Measurements from ENCODE around the gene LCP1. TPM values are rescaled to one million over a fixed set of nuclear protein-coding genes. Genes with fewer than 3 reads are reported as not detected.

Gene LCP1
- total and polyA plus RNA-seq, 2 of the 13 experiments (the other 11 are each of a cell fraction or from before 2014, with no cell fraction given), result 1.6 TPM

GRCh38 chr13:46109451-46109850 is 72.5 kb downstream of the LCP1 start (continued):
- TF ChIP-seq ZNF546 (CRISPR knock-in tag; conservative IDR thresholded peaks at IDR 0.05) (no peak), ZNF142 (CRISPR knock-in tag; IDR thresholded peaks at IDR 0.05) (0 out of 2 replicates have a peak, but pooled peaks have one; percentile 44), FOXP1 (IDR thresholded peaks at IDR 0.05) (no peak), FOXP1 (CRISPR knock-in tag; IDR thresholded peaks at IDR 0.05) (peak; percentile 52), TBL1XR1 (IDR thresholded peaks at IDR 0.05; ENCODE audit: borderline replicate concordance, low read length, partially characterized antibody) (no peak), ZNF552 (CRISPR knock-in tag; IDR thresholded peaks at IDR 0.05; ENCODE audit: borderline replicate concordance) (no peak), PRDM15 (CRISPR knock-in tag; IDR thresholded peaks at IDR 0.05) (no peak), ZNF703 (CRISPR knock-in tag; IDR thresholded peaks at IDR 0.05; ENCODE audit: borderline replicate concordance) (no peak), ZNF143 (CRISPR knock-in tag; IDR thresholded peaks at IDR 0.05) (no peak), FOXJ3 (CRISPR knock-in tag; IDR thresholded peaks at IDR 0.05; ENCODE audit: borderline replicate concordance) (peak; percentile 69; the same call in 1 of the 2 replicates), SNAPC4 (CRISPR knock-in tag; IDR thresholded peaks at IDR 0.05) (no peak), ZHX1 (CRISPR knock-in tag; IDR thresholded peaks at IDR 0.05; ENCODE audit: low read depth) (no peak)
